GM21737 (cell line): ENCODE measurements around the gene NPB.

ENCODE experiments used
- ATAC-seq: cut with Tn5 transposase; IDR thresholded peaks from one replicate; pipeline ENCODE4 v1.9.1; 2021; ENCODE audit warnings: mild to moderate bottlenecking, moderate library complexity; ENCODE audit not compliant: unreplicated experiment

The NPB gene

GRCh38 chr17:81898029-81898866, 3.8 kb upstream of the NPB start:
- no peak for ATAC-seq

- ATAC-seq = no peak
These were observed 3.2 kb upstream of the NPB start for GRCh38 chr17:81898885-81899284.

- no peak for ATAC-seq
These were observed 2.4 kb upstream of the NPB start for GRCh38 chr17:81899514-81900166.

- ATAC-seq = no peak
These were observed 1.7 kb upstream of the NPB start for GRCh38 chr17:81900181-81900820.

- no peak for ATAC-seq
These were observed 643 bp upstream of the NPB start for GRCh38 chr17:81901167-81902022.

- no peak for ATAC-seq
These were observed 796 bp downstream of the NPB start for GRCh38 chr17:81902653-81903414.

- ATAC-seq = no peak
These were observed 1.4 kb downstream of the NPB start for GRCh38 chr17:81903415-81903831.

- ATAC-seq = no peak
These were observed 2.0 kb downstream of the NPB start for GRCh38 chr17:81903896-81904599.

- ATAC-seq = no peak
These were observed 2.8 kb downstream of the NPB start for GRCh38 chr17:81904600-81905423.

- ATAC-seq = no peak
These were observed 3.4 kb downstream of the NPB start for GRCh38 chr17:81905424-81905875.

- no peak for ATAC-seq
These were observed 4.0 kb downstream of the NPB start for GRCh38 chr17:81905993-81906392.

GRCh38 chr17:81906476-81907218, 4.6 kb downstream of the NPB start:
- no peak for ATAC-seq

GRCh38 chr17:81907219-81908145, 5.4 kb downstream of the NPB start:
- no peak for ATAC-seq

- no peak for ATAC-seq
These were observed 6.8 kb downstream of the NPB start for GRCh38 chr17:81908793-81909192.

GRCh38 chr17:81909231-81909630, 7.2 kb downstream of the NPB start:
- ATAC-seq = no peak

- ATAC-seq = no peak
These were observed 8.2 kb downstream of the NPB start for GRCh38 chr17:81909966-81910839.
